H1 (cell line): ENCODE measurements around the gene ZNF511. TPM values are rescaled to one million over a fixed set of nuclear protein-coding genes. Genes with fewer than 3 reads are reported as not detected.

Source experiments
- CTCF ChIA-PET: fragments of 300-600 bp; sonication (Branson Sonifier 250); formaldehyde crosslinking; loops from one replicate; lab custom pipeline; 2021; ENCODE audit not compliant: partially characterized antibody; lab: Charles Lee
- POLR2A ChIA-PET: fragments of 300-600 bp; sonication (Branson Sonifier 250); formaldehyde crosslinking; loops from one replicate; lab custom pipeline; 2021; ENCODE audit warnings: inconsistent platforms; ENCODE audit not compliant: partially characterized antibody; lab: Charles Lee
- DNase-seq, 2 experiments: peaks; one replicate each; pipeline versions ENCODE4 v3.0.0 to v3.0.0-alpha.2; 2010 to 2022; ENCODE audit warnings: low spot score in 2 of 2, low read depth in 1 of 2, mixed read lengths in 1 of 2
- FAIRE-seq: peaks from 2 replicates; lab custom pipeline; 2011; peaks lifted over from hg19 to GRCh38; lab: Jason Lieb, UNC
- H2AFZ ChIP-seq: 2 replicates; pipeline ENCODE4 v1.8.1; 2012; ENCODE audit warnings: low read length, inconsistent platforms
- H2AK5ac ChIP-seq: 2 replicates; pipeline ENCODE4 v1.6.1; 2013; ENCODE audit warnings: low read depth, low read length
- H2BK120ac ChIP-seq: replicated peaks from 2 replicates; pipeline ENCODE3; 2013; ENCODE audit warnings: low read depth, low read length, inconsistent platforms
- H2BK12ac ChIP-seq: 2 replicates; pipeline ENCODE4 v1.6.1; 2013; ENCODE audit warnings: low read depth, low read length
- H2BK15ac ChIP-seq: 2 replicates; pipeline ENCODE4 v1.6.1; 2013; ENCODE audit warnings: low read length
- H2BK20ac ChIP-seq: 2 replicates; pipeline ENCODE4 v1.6.1; 2013; ENCODE audit warnings: low read length
- H2BK5ac ChIP-seq: 2 replicates; pipeline ENCODE4 v1.6.1; 2013; ENCODE audit warnings: low read depth, low read length
- H3K14ac ChIP-seq: 2 replicates; pipeline ENCODE4 v1.6.1; 2013; ENCODE audit warnings: inconsistent platforms; ENCODE audit not compliant: insufficient read length
- H3K18ac ChIP-seq: 2 replicates; pipeline ENCODE4 v1.6.1; 2013; ENCODE audit warnings: low read length; ENCODE audit errors: extremely low read depth
- H3K23ac ChIP-seq: 2 replicates; pipeline ENCODE4 v1.6.1; 2013; ENCODE audit warnings: inconsistent platforms; ENCODE audit not compliant: insufficient read length
- H3K23me2 ChIP-seq: 2 replicates; pipeline ENCODE4 v1.6.1; 2013; ENCODE audit warnings: low read depth, low read length
- H3K27ac ChIP-seq: 2 replicates; pipeline ENCODE4 v1.6.1; 2011; ENCODE audit warnings: low read depth, low read length, inconsistent platforms
- H3K27me3 ChIP-seq, 4 experiments: replicated peaks in 1 of 4; 1 replicate in 1 of 4; 2 replicates in 3 of 4; pipeline versions ENCODE4 v1.6.1 to v1.8.1; 2011 to 2013; ENCODE audit warnings: low read length in 3 of 4, mild to moderate bottlenecking in 3 of 4, inconsistent platforms in 2 of 4, mixed read lengths in 2 of 4, moderate library complexity in 1 of 4; ENCODE audit not compliant: control insufficient read depth in 3 of 4, insufficient read depth in 3 of 4; ENCODE audit errors: extremely low read depth in 1 of 4
- H3K36me3 ChIP-seq, 4 experiments: 2 replicates each; pipeline versions ENCODE4 v1.6.1 to v1.8.1; 2011 to 2013; ENCODE audit warnings: mild to moderate bottlenecking in 4 of 4, low read length in 3 of 4, moderate library complexity in 2 of 4, control low read depth in 1 of 4, inconsistent platforms in 1 of 4; ENCODE audit not compliant: insufficient read depth in 4 of 4, control insufficient read depth in 2 of 4
- H3K4ac ChIP-seq: replicated peaks from 2 replicates; pipeline ENCODE3; 2013; ENCODE audit warnings: low read length, low read depth, mixed read lengths, inconsistent platforms; ENCODE audit not compliant: insufficient read length
- H3K4me1 ChIP-seq, 4 experiments: replicated peaks in 1 of 4; 1 replicate in 1 of 4; 2 replicates in 3 of 4; pipeline versions ENCODE4 v1.6.1 to v1.8.1; 2011 to 2013; ENCODE audit warnings: low read length in 3 of 4, inconsistent platforms in 2 of 4, mixed read lengths in 1 of 4; ENCODE audit not compliant: insufficient read depth in 4 of 4, control insufficient read depth in 3 of 4
- H3K4me2 ChIP-seq, 2 experiments: 2 replicates each; pipeline versions ENCODE4 v1.6.1 to v1.8.1; 2011 to 2013; ENCODE audit warnings: low read depth in 2 of 2, low read length in 2 of 2, control low read depth in 1 of 2, inconsistent platforms in 1 of 2, mild to moderate bottlenecking in 1 of 2; ENCODE audit not compliant: insufficient read depth in 1 of 2
- H3K4me3 ChIP-seq, 4 experiments: fragments of 200-600, 300-600 bp in 1 of 4; sonication (generic), shearing (Covaris generic), sonication (Bioruptor Twin) in 1 of 4; 2 replicates each; pipeline versions ENCODE4 v1.5.1 to v1.8.1; 2011 to 2016; ENCODE audit warnings: low read length in 4 of 4, low read depth in 3 of 4, control low read depth in 2 of 4, inconsistent platforms in 2 of 4, mild to moderate bottlenecking in 2 of 4, mixed read lengths in 1 of 4, moderate library complexity in 1 of 4; ENCODE audit not compliant: insufficient read depth in 2 of 4; ENCODE audit errors: extremely low read depth in 1 of 4
- H3K56ac ChIP-seq: replicated peaks from 2 replicates; pipeline ENCODE3; 2013; ENCODE audit warnings: low read depth, mild to moderate bottlenecking, mixed read lengths, low read length, inconsistent platforms; ENCODE audit not compliant: insufficient read length
- H3K79me1 ChIP-seq: 2 replicates; pipeline ENCODE4 v1.6.1; 2013; ENCODE audit warnings: low read depth, low read length, control low read depth
- H3K79me2 ChIP-seq, 2 experiments: 2 replicates each; pipeline versions ENCODE4 v1.6.1 to v1.8.1; 2012 to 2013; ENCODE audit warnings: low read length in 2 of 2, mild to moderate bottlenecking in 2 of 2, inconsistent platforms in 1 of 2; ENCODE audit not compliant: insufficient read depth in 2 of 2, control insufficient read depth in 1 of 2
- H3K9ac ChIP-seq, 4 experiments: replicated peaks in 1 of 4; 1 replicate in 1 of 4; 2 replicates in 3 of 4; pipeline versions ENCODE4 v1.6.1 to v1.8.1; 2011 to 2013; ENCODE audit warnings: low read depth in 3 of 4, low read length in 3 of 4, control low read depth in 2 of 4, mild to moderate bottlenecking in 2 of 4, moderate library complexity in 2 of 4, inconsistent platforms in 1 of 4; ENCODE audit errors: extremely low read depth in 1 of 4
- H3K9me3 ChIP-seq, 2 experiments: 2 replicates each; pipeline versions ENCODE4 v1.6.1 to v1.8.1; 2012 to 2013; ENCODE audit warnings: mild to moderate bottlenecking in 2 of 2, moderate library complexity in 2 of 2, control low read depth in 1 of 2, inconsistent platforms in 1 of 2, low read depth in 1 of 2, low read length in 1 of 2, mixed read lengths in 1 of 2; ENCODE audit not compliant: insufficient read depth in 2 of 2
- H4K20me1 ChIP-seq, 2 experiments: replicated peaks in 1 of 2; 2 replicates each; pipeline versions ENCODE3 to v1.8.1; 2011 to 2013; ENCODE audit warnings: inconsistent platforms in 2 of 2, low read length in 2 of 2, mild to moderate bottlenecking in 1 of 2; ENCODE audit not compliant: insufficient read depth in 2 of 2, control insufficient read depth in 1 of 2
- H4K5ac ChIP-seq: 2 replicates; pipeline ENCODE4 v1.6.1; 2013; ENCODE audit warnings: low read length, low read depth, mixed read lengths, inconsistent platforms; ENCODE audit not compliant: insufficient read length
- H4K8ac ChIP-seq: 2 replicates; pipeline ENCODE4 v1.8.0; 2013; ENCODE audit warnings: mild to moderate bottlenecking, moderate library complexity, low read length, inconsistent platforms; ENCODE audit not compliant: insufficient read depth; ENCODE audit errors: extremely low read depth
- H4K91ac ChIP-seq: replicated peaks from 2 replicates; pipeline ENCODE3; 2013; ENCODE audit warnings: low read length, mixed read lengths, inconsistent platforms; ENCODE audit not compliant: insufficient read length
- EP300 ChIP-seq, 2 experiments: IDR thresholded peaks; 1 replicate in 1 of 2; 2 replicates in 1 of 2; pipeline ENCODE4 v1.6.1; 2011 to 2012; ENCODE audit warnings: low read depth in 2 of 2, low read length in 2 of 2, mild to moderate bottlenecking in 2 of 2, borderline replicate concordance in 1 of 2, inconsistent platforms in 1 of 2, moderate library complexity in 1 of 2
- KDM1A ChIP-seq: fragments of 200-600, 300-600 bp; sonication (generic); IDR thresholded peaks from 2 replicates; pipeline ENCODE4 v1.7.1; 2016; ENCODE audit warnings: mild to moderate bottlenecking, low read length, borderline replicate concordance
- KDM5A ChIP-seq: fragments of 200-600 bp; IDR thresholded peaks from 2 replicates; pipeline ENCODE4 v1.7.1; 2012; ENCODE audit warnings: mild to moderate bottlenecking, low read length, inconsistent platforms, mixed read lengths
- MAFK ChIP-seq: IDR thresholded peaks from 2 replicates; pipeline ENCODE4 v1.6.1; 2012; ENCODE audit warnings: low read depth, mild to moderate bottlenecking, improper control_type of control experiment, low read length
- POU5F1 ChIP-seq: IDR thresholded peaks from 2 replicates; pipeline ENCODE4 v1.6.1; 2011; ENCODE audit warnings: low read depth, mild to moderate bottlenecking, low read length, moderate library complexity
- SIN3A ChIP-seq, 2 experiments: IDR thresholded peaks in 1 of 2; conservative IDR thresholded peaks in 1 of 2; 2 replicates each; pipeline ENCODE4 v1.6.1; 2011 to 2012; ENCODE audit warnings: low read length in 2 of 2, improper control_type of control experiment in 1 of 2, low read depth in 1 of 2, mild to moderate bottlenecking in 1 of 2
- SP1 ChIP-seq: IDR thresholded peaks from 2 replicates; pipeline ENCODE4 v1.6.1; 2011; ENCODE audit warnings: low read depth, low read length
- SP2 ChIP-seq: IDR thresholded peaks from 2 replicates; pipeline ENCODE4 v1.6.1; 2012; ENCODE audit warnings: mild to moderate bottlenecking, low read length, inconsistent platforms
- SRF ChIP-seq: IDR thresholded peaks from 2 replicates; pipeline ENCODE4 v1.6.1; 2011; ENCODE audit warnings: mild to moderate bottlenecking, low read depth, low read length, moderate library complexity
- TBP ChIP-seq: IDR thresholded peaks from 2 replicates; pipeline ENCODE4 v1.6.1; 2011; ENCODE audit warnings: low read depth, low read length, improper control_type of control experiment
- YY1 ChIP-seq: IDR thresholded peaks from 2 replicates; pipeline ENCODE4 v1.6.1; 2011; ENCODE audit warnings: low read depth, mild to moderate bottlenecking, low read length
- WGBS, 2 experiments: shearing (Covaris generic) in 1 of 2; methylation state at CpG; one replicate each; pipeline versions ENCODE4 v1.1.6 to v1.1.7; 2013 to 2015; ENCODE audit warnings: low lambda C conversion rate in 2 of 2, mixed read lengths in 2 of 2, inconsistent platforms in 1 of 2, low coverage in 1 of 2, missing lambda C conversion rate in 1 of 2; ENCODE audit not compliant: insufficient replicate concordance in 2 of 2, insufficient coverage in 1 of 2, insufficient read length in 1 of 2; ENCODE audit errors: extremely low coverage in 1 of 2, missing lambda C conversion rate in 1 of 2; 5-methylcytosine and 5-hydroxymethylcytosine counted together
- polyA plus RNA-seq, 7 experiments: library from polyadenylated mRNA; depleted of rRNA in 3 of 7; stranded (reverse) in 5 of 7; unstranded in 2 of 7; fragments of >200 nt in 5 of 7; fragments of 200-250 nt in 2 of 7; gene quantifications; 1 replicate in 5 of 7; 2 replicates in 1 of 7; 4 replicates in 1 of 7; pipeline versions ENCODE4 v1.2.1 to v1.2.3, GENCODE V29; 2011 to 2013; ENCODE audit warnings: missing spikeins in 2 of 7, mixed read lengths in 2 of 7
- total RNA-seq: library from RNA; stranded (reverse); fragmentation: NEBNext Ultra II Directional; extraction: Animal tissue kit (Norgen Biotek cat#: 25700); gene quantifications from 2 replicates; pipeline ENCODE4 v1.2.1, GENCODE V29; 2021
- TF ChIP-seq, protein P1 (sequence below): IDR thresholded peaks from 2 replicates; pipeline ENCODE4 v1.6.1; 2011; ENCODE audit warnings: low read depth, mild to moderate bottlenecking, low read length; ENCODE audit not compliant: insufficient read depth

Gene ZNF511
- total and polyA plus RNA-seq, 2 of the 8 experiments (the other 6 are each of a cell fraction or from before 2014, with no cell fraction given), result 55.4 to 71.7 TPM

DNA sequence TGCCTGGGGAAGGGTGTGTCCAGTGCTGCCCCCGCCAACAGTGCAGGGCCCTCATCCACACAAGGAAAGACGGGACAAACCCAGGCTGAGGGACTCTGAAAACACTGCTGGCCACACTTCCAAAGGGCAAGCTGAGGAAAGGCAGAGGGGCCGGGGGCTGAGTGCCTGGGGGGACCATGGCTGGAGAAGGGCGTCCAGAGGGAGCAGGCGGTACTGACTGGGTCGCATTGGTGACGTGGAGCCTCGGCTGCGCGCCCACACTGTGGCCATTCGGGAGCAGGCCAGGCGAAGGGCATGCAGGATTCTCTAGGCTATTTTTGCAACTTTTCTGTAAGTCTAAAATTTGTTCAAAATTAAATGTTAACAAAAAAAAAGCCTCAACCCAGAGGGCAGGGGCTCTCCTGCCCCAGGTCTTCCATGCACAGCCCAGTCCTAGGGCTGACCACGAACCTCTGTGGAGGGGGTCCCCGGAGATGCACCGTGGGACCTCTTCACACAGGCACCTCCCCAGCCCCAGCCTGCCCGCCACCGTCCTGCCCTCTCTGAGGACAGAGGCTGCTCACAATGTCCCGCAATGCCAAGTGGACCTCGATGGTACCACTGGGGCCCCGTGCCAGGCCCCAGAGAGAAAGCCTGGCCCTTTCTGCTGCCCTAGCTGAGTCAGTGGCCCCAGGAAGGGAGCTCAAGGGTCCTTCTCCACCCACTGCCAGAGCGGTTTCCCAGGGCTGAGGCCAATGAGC is 42.5 kb upstream of the ZNF511 start:
- Histone ChIP-seq H3K9me3 (no peaks in the 10 kb centered on the region), H3K14ac (no peak overlapping the region), H4K8ac (no peak overlapping the region), H3K36me3 (no peaks in the 10 kb centered on the region), H3K27ac (no peak overlapping the region), H3K4me3 (no peak overlapping the region), H2BK120ac (no peak overlapping the region), H2BK15ac (no peak overlapping the region), H2BK12ac (no peak overlapping the region), H3K18ac (no peak overlapping the region), H3K4me2 (no peak overlapping the region), H3K9ac (no peak overlapping the region), H3K79me2 (no peaks in the 10 kb centered on the region), H3K23ac (no peak overlapping the region), H2AK5ac (no peak overlapping the region), H3K27me3 (peaks cover 0 to 15% (median 8%) of the 10 kb centered on the region in 4 experiments; a peak in 6 of 7 replicates), H2BK5ac (no peak overlapping the region), H3K79me1 (no peaks in the 10 kb centered on the region), H3K23me2 (peaks cover 4% of the 10 kb centered on the region; the same call in 1 of the 2 replicates), H4K91ac (no peak overlapping the region), H2BK20ac (no peak overlapping the region), H4K5ac (no peak overlapping the region), H3K56ac (no peak overlapping the region), H3K4me1 (peaks cover 0 to 8% (median 2%) of the 10 kb centered on the region in 4 experiments; a peak in 5 of 7 replicates), H3K4ac (no peak overlapping the region), H4K20me1 (peaks cover 0 to 1% of the 10 kb centered on the region in 2 experiments), H2AFZ (no peak overlapping the region)
- WGBS, 2 experiments, result 91% methylated on average over 21 of the region's 21 CpGs; no CpG with 5 or more reads in 1 of the 2 experiments
- DNase-seq (no peak), FAIRE-seq (no peak)
- ChIA-PET CTCF (interaction anchor here (0.8 to 2.5 kb wide), 7 partner anchors 8 to 58 kb away, joined by 3 to 15 read pairs (median 4); no protein-coding TSS in a partner anchor), POLR2A (interaction anchor here (1.1 to 2.6 kb wide), 3 partner anchors 9 to 304 kb away, joined by 3 to 11 read pairs (median 3); no protein-coding TSS in a partner anchor)
- TF ChIP-seq SRF, result no peak
- TF ChIP-seq MAFK, result no peak
- TF ChIP-seq, protein P1, sequence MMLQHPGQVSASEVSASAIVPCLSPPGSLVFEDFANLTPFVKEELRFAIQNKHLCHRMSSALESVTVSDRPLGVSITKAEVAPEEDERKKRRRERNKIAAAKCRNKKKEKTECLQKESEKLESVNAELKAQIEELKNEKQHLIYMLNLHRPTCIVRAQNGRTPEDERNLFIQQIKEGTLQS, result no peak
- TF ChIP-seq POU5F1, result no peak
- TF ChIP-seq SP2, result no peak
- no peak for TF ChIP-seq SIN3A (conservative IDR thresholded peaks at IDR 0.05 in 1 of 2, IDR thresholded peaks at IDR 0.05 in 1 of 2; ENCODE audit: low read depth in 1 of 2, low read length in 2 of 2)
- no peak for TF ChIP-seq TBP
- TF ChIP-seq EP300 (IDR thresholded peaks at IDR 0.05; ENCODE audit: borderline replicate concordance in 1 of 2, low read depth in 2 of 2, low read length in 2 of 2), result no peak
- no peak for TF ChIP-seq KDM5A
- no peak for TF ChIP-seq KDM1A
- no peak for TF ChIP-seq SP1
- no peak for TF ChIP-seq YY1
